Testis (tissue), 2 donors: ENCODE results near the gene MC1R.

ENCODE experiments used
- POLR2A ChIP-seq: fragments of 450-650 bp; IDR thresholded peaks from one replicate; pipeline ENCODE4 v1.6.1; 2017; ENCODE audit warnings: antibody characterized with exemption, mild to moderate bottlenecking, moderate library complexity
- TF ChIP-seq, protein P1 (sequence below), 3 experiments: fragments of 450-650 bp in 2 of 3; fragments of 200-600 bp in 1 of 3; sonication (generic) in 1 of 3; IDR thresholded peaks; one replicate each; pipeline ENCODE4 v1.5.1; 2016 to 2019; ENCODE audit warnings: antibody characterized with exemption in 3 of 3, mild to moderate bottlenecking in 2 of 3, moderate library complexity in 1 of 3

DNA sequence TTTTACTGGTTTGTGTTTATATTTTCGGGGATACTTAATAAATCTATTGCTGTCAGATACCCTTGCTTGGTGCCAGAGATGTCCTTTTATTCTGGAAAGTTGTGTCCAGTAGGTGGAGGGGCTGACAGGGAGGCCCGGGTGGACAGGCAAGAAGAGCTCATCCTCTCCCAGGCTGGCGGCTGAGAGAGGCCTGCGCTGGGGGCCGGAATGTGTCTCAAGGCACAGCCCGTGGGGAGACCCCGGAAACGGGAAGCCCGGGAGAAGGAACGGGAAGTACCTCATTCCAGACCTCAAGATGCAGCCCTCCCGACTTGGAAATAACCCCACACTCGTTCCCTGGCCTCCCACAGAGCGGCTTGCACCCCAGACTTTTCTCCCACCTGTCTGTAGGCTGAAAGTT lies 17.4 kb downstream of the MC1R start:
- TF ChIP-seq, protein P1, sequence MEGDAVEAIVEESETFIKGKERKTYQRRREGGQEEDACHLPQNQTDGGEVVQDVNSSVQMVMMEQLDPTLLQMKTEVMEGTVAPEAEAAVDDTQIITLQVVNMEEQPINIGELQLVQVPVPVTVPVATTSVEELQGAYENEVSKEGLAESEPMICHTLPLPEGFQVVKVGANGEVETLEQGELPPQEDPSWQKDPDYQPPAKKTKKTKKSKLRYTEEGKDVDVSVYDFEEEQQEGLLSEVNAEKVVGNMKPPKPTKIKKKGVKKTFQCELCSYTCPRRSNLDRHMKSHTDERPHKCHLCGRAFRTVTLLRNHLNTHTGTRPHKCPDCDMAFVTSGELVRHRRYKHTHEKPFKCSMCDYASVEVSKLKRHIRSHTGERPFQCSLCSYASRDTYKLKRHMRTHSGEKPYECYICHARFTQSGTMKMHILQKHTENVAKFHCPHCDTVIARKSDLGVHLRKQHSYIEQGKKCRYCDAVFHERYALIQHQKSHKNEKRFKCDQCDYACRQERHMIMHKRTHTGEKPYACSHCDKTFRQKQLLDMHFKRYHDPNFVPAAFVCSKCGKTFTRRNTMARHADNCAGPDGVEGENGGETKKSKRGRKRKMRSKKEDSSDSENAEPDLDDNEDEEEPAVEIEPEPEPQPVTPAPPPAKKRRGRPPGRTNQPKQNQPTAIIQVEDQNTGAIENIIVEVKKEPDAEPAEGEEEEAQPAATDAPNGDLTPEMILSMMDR (IDR thresholded peaks at IDR 0.05): no peak
- no peak for TF ChIP-seq POLR2A
